Measurements from ENCODE around the gene OR2F2. TPM values are rescaled to one million over a fixed set of nuclear protein-coding genes. Genes with fewer than 3 reads are reported as not detected.
A peak's percentile ranks its signal among the peaks of the same experiment; 100 is the strongest.

OR2F2 gene, protein sequence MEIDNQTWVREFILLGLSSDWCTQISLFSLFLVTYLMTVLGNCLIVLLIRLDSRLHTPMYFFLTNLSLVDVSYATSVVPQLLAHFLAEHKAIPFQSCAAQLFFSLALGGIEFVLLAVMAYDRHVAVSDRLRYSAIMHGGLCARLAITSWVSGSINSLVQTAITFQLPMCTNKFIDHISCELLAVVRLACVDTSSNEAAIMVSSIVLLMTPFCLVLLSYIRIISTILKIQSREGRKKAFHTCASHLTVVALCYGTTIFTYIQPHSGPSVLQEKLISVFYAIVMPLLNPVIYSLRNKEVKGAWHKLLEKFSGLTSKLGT
- not detected in 2 replicates for total RNA-seq

DNA sequence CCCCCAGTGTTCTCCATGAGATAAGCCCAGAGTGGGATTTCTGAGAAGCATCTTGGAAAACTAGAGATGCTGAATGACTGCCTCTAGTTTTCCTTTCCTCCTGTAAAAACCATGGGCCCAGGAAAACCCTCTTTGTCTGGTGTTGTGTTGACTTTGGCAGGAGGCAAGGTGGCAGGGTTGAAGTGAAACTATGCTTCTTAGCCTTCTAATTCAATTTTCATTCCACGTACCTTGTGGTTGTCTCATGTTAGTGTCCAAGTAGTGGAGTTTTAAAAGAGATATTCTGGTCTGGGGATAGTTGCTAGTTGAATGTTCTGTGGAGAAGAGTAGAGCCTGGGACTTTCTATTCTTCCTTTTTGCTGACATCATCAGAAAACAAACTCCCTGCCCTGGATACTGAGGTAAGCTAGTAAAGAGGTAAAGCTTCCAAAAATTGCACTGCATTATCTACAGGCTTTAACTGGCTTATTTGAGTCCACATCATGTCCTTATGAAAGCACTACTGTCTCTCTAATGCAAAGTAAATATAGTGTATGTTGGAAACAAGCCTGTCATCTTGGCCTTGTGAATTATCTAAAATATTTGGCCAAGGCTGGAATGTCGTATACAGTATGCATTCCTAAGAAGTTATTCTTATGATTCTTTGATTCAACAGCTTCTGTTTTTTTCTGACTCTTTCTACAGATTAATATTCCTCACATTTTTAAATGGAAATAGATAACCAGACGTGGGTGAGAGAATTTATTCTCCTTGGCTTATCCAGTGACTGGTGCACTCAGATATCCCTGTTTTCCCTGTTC lies at the start of gene OR2F2:
Gene OR2F2, plus strand, starts transcription at position 708 of the 800 bp plus-strand sequence. Its CDS starts 0 bp downstream, at position 708.
- no peak for DNase-seq (ENCODE audit: low read depth)

DNA sequence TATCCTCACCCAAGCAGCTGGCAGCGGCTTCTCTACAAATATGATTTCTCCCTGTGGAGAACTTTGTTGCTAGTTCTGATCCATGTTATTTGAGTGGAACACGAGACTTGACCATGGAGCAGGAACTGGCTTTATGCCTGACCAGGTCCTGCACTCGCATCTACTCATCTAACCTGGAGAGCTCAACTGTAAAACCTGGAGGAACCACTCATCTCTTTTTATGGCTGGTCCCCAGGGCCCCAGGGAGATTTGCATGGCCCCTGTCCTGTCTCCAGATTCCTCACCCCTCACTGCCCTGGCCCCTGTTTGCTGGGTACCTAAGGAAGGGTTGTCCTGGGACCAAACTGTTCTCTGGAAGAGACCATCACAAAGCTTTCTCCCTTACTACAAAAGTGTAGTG lies 49.1 kb upstream of the OR2F2 start:
- DNase-seq (ENCODE audit: low read depth) = peak; percentile 31

DNA sequence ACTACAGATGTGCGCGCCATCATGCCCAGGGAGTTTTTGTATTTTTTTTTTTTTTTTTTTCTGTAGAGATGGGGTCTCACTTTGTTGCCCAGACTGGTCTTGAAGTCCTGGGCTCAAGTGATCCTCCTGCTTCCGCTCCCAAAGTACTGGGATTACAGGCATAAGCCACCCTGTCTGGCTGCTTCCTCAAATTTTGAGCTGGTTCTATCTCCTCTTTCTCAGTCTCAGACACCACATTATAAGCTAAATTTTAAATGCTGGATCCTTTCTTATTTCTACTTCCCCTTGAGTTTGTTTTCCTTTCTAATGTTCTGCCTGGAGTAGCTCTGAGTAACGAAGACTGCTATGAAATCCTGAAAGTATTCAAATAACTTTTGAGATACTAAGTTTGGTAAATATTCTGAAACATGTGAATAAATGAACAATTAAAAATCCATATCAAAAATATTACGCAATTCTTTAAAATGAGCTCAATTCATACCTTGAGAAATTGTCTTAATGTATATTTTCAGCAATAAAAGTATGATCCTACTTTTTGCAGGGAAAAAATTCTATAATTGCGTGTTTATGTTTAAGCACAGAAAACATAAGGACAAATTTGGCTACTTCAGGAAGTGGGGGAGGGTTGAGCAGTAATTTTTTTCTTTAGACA lies 48.1 kb upstream of the OR2F2 start:
- DNase-seq (ENCODE audit: low read depth) = no peak

DNA sequence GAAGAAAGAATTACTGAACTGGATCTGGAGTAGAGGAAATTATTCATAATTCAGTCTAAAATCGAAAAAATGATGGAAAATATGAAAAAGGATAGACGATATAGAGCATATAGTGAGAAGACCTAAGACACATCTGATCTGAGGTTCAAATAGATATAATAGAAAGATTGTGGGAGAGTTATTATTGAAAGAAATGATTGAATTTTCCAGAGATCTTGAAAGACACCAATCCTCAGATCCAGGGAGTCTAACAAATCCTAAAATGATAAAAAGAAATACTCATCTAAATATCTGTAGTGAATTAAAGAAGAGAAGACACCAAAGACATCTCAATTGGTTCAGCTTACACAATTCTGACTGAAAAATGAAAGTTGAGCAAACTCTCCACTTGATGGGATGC lies 46.0 kb upstream of the OR2F2 start:
- DNase-seq (ENCODE audit: low read depth) = no peak

DNA sequence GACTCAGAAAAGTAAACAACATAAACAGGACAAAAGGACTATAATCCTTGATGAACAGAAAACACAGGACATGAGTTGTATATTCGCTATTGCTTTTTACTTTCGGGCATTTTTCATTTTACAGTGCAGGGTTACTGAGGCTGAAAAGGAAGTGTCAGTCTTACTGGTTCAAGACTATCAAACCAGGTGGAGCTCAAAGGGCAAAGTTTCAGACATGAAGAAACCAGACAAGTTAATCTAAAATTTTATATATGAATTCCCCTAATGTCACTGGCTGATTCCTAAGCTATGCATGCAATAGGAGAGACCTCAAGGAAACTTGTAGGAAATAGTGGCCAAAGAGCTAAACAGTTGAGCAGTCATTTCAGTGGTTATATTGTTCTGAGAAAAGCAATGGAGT lies 44.5 kb upstream of the OR2F2 start:
- no peak for DNase-seq (ENCODE audit: low read depth)

DNA sequence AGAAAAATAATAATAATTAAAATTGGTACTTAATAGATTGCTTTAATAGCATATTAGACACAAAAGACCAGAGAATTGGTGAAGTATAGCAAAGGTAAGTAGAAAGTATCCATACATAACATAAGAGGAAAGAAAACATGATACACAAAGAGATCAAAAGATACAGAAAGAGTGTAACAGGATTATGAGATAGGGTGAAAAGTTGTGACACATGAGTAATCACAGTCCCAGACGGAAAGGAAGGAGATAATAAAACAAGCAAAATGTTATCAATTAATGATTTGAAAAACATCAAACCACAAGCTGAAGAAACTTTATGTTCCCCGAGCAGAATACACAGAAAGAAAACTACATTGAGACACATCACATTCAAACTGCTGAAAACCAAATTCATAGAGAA lies 43.6 kb upstream of the OR2F2 start:
- DNase-seq (ENCODE audit: low read depth) = no peak

DNA sequence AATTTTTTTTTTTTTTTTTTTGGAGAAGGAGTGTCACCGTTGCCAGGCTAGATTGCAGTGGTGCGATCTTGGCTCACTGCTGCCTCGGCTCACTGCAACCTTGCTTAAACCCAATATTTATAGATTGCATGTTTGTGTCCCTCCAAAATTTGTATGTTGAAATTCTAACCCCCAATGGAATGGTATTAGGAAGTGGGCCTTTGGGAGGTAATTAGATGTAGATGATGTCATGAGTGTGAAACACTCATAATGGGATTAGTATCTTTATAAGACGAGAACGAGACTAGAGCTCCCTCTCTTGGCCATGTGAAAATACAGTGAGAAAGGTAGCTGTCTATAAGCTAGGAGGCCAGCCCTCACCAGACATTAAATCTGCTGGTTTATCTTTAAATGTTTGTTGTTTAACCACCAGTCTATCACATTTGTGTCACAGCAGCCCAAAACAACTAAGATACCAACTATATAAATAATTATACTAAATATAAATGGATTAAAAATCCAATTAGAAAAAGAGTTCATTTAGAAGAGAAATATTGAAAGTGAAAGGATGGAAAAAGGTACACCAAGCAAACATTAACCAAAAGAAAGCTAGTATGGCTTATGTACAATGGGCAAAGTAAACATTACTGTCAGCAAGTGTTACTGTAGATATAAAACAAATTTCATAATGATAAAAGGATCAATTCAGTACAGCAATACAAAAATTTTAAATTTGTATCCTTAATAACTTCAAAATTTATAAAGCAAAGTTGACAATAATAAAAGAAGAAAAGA lies 42.3 kb upstream of the OR2F2 start:
- DNase-seq (ENCODE audit: low read depth) = peak; percentile 42

DNA sequence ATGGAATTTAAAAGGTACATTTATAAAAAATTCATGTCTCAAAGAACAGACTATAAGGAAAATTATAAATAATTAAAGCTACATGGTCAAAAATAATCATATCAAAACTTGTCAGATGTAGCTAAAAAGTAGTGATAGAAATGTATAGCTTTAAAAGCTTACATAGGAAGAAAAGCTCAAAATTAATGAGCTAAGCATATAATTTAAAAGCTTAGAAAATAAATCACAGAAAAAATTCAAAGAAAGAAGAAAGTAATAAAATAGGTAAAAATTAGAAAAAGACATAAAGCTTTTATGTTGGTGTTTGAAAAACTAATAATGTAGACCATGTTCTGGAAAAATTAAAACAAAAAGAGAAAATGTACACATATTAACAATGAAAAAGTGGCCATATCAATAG lies 38.4 kb upstream of the OR2F2 start:
- DNase-seq (ENCODE audit: low read depth) = no peak

DNA sequence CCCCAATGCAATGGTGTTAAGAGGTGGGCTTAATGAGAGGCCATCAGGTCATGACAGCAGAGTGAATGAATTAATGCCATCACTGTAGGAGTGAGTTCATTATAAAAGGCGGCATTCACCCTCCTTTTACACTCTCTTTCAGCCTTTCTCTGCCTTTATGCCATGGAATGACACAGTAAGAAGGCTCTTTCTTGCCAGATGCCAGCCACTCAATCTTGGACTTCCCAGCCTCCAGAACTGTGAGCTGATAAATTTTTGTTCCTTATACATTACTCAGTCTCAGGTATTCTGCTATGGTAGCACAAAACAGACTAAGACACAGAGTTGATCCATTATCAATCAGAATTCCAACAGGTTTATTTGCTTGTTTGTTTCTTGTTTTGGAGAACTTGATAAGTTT lies 36.2 kb upstream of the OR2F2 start:
- no peak for DNase-seq (ENCODE audit: low read depth)

DNA sequence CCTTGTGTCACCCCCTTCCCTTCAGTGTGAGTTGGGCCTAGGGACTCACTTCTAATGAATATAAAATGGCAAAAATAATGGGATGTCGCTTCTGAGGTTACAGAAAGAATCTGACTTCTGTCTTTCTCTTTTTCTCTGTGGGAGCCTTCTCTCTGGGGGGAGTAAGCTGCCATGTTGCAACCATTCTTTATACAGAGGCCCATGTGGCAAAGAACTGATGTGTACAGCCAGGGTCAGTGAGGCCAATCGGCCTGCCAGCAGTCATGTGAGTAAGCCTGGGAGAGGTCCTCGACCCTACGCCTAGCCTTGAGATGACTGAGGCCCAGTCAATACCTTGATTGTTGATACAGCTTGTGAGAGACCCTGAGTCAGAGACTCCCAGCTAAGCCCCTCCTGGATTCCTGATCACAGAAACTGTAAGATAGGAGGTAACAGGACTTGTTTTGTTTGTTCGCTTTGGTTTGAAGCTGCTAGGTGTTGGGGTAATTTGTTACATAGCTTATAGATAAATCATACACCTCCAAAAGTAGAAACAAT lies 34.7 kb upstream of the OR2F2 start:
- DNase-seq (ENCODE audit: low read depth) = peak; percentile 55

DNA sequence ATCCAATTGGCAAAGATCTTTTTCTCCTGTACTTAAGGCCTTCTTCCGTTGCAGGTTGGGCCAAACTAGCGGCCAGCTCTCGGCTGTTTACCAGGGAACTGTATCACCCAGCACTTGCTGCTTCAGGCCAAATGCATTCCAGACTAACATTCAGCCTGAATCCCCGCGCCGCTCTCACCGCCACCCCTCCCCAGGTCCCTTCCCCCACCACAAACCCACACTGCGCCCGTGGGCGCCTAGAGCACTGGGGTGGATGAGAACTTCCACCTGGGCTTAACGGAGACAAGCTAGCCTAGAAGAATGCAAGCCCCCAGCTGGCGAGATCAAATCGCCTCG lies 33.7 kb upstream of the OR2F2 start:
- DNase-seq (ENCODE audit: low read depth) = peak; percentile 56

DNA sequence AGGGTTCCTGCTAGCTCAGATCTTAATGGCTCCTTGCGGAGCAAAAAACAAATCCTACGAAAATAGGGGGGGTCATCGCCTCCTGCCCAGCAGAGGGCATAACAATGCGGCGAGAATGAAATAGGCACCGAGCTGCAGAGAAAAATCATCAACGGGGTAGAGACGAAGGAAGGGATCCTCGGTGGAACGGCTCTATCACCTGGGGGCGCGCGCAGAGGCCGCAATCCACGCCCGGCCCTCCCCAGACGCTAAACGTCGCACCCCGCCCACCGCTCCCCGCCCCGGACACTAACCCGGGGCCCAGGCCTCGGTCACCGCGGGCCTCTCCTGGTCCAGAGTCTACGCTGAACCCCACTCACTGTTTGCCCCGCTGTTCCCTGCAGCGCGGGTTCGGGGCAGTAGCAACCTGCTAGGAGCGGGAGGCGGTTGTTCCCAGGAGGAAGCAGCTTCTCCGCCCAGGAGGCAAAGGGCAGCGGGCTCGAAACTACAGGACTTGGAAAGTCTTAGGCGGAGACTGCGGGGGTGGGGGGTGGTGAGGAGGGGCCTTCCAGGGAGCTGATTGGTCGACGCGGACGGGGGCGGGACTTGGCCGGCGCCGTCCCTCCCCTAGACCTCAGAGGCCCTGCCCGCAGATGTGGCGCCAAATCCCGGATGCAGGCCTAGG lies 33.2 kb upstream of the OR2F2 start, which contains the start of gene TCAF1:
Gene TCAF1, minus strand, starts transcription at position 509 of the 664 bp plus-strand sequence. CDS start 25,568 bp downstream, outside the sequence.
- peak; percentile 84 for DNase-seq (ENCODE audit: low read depth)

DNA sequence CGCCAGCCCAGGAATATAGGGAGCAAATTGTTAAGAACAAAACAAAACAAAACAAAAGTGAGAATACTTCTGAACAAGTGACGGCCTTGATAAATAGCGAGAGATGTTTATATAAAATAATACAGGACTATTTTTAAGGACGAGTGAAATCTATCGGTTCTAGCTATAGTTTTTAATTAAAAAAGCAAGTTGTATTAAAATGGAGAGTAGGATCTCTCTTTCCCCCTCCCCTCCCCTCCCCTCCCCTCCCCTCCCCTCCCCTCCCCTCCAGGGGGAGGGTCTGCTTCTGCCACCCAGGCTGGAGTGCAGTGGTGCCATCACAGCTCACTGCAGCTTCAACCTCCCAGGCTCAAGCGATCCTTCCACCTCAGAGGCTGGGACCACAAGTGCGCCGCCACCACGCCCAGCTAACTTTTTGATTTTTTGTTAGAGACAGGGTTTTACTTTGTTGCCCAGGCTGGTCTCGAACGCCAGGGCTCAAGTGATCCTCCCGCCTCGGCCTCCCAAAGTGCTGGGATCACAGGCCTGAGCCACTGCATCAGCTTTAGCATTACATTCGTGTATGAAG lies 32.6 kb upstream of the OR2F2 start:
- no peak for DNase-seq (ENCODE audit: low read depth)

DNA sequence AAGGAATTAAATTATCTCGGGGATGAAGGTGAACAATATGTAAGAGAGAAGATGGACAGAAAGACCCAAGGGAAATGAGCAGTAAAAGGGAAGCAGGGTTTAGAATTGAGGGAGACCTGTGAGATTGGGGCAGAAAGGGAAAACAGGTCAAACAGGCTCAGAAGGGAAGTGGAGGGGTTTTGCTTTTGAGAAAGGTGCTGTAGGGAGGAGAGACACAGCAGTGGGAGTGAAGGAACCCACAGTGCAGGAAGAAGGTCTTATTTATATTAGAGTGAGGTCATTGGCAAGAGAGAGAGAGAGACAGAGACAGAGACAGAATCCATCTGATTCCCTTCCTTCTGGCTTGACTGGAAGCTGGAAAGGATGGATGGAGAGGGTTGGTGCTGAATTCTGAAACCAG lies 29.5 kb upstream of the OR2F2 start:
- no peak for DNase-seq (ENCODE audit: low read depth)

DNA sequence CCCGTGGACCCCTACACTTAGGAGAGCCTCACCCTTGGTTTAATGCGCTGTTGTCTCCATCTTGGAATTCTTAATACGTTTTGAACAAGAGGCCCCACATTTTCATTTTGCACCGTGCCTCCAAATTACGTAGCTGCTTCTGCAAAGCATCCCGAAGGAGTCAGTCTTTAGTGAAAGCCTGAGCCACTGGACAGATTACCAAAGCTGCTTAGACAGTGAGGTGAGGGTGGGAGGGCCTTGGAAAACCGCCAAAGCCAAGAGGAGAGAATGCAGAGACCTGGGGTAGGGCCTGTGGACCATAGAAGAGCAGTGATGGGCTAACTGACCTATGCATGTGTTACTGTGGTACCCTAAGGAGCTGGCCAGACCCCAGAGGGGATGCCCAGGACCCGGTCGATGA lies 28.9 kb upstream of the OR2F2 start:
- no peak for DNase-seq (ENCODE audit: low read depth)

DNA sequence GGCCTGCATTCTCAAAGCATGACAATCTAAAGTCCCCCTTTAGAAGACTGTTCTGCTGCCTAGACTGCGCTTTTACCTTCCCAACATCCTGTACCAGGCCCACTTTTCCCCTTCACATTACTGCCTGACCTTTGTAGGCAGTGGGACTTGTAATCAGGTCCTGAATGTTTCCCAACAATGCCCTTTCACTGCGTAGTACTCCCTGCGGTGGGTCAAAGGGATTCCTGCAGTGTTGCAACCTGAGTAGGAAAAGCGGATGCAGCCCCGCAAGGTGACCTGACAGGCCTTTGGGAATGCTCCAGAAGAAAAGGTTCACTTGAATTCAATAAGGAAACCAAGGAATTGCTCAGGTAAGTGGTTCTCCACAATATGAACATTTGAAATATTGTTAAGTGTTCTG lies 28.1 kb upstream of the OR2F2 start:
- no peak for DNase-seq (ENCODE audit: low read depth)

DNA sequence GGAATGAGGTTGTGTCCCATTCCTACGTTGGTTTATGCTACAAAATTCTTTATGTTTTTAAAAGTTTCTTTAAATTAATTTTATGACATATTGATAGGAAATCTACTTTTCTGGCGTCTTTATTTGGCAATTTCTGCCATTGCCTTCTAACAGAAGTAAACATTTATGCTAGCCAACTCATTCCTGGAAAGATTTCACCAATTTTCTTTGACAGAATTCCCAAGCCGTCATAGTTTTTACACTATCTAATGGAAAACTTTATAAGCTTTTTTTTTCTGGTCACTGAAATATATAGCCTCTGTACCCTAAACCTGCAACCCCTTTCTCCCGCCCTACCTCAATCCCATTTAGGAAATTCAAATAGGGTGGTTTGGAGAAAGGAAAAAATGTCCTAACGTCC lies 26.9 kb upstream of the OR2F2 start:
- no peak for DNase-seq (ENCODE audit: low read depth)

DNA sequence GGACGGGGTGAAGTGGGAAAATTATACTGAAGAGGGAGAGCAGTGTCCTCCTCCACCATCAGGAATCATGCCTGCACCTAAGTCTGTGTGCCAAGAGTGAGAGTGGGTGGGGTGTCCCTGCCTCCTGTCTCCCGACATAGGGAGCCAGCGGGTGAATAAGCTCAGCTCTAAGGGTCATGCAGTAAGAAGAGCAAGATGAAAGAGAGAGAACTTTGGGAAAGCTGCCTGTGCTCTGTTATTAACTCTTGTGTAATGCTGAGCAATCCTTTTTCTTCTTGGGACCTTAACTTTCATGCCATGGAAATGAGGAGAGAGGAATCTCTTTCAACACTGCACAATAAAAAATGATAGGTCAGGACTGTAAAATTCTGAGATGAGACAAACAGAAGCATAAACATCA lies 25.2 kb upstream of the OR2F2 start:
- DNase-seq (ENCODE audit: low read depth) = no peak

DNA sequence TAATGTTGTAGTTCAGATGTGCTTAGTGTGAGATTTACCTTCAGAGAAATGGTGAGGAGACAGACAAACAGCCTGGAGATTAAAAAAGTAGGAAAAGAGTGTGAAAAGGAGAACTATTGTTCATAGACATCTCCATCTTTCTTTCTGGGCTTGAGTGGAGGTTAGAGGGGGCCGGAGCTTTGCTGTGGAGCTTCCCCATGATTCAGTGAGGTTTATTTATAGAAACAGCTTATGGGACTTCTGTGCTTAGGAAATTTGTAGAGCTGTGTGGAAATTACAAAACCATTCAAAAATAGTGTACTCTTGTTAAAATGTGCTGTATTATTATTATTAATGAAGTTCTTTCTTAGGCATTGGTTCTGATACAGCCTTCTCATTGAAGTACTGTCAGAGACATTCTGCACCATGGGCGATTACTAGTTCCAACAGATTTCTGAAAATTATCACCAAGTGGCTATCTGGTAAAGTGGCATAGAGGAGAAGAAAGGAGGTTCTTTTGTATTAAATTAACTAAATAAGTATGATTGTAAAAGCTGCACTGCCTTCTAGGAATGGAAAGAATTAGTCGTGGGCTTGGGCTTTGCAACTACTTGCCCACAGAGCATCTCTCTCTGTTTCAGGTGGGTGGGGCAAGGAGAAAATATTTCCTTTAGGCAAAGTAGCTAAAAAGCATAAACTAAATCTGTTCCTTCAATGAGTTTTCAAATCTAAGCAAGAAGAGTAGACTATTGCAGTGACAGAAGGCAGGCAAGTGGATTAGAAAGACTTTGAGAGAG lies 24.4 kb upstream of the OR2F2 start:
- no peak for DNase-seq (ENCODE audit: low read depth)
